Retina (tissue), 1 donor: ENCODE results near the gene FRMD6.
"Not testable (repeated sequence)": the region's sequence is repeated elsewhere in the genome, so short reads cannot be mapped to it uniquely, and the experiment has no call there.

Experiments
- DNase-seq: peaks from one replicate; pipeline ENCODE4 v3.0.0-alpha.2; 2016

FRMD6 gene

DNA sequence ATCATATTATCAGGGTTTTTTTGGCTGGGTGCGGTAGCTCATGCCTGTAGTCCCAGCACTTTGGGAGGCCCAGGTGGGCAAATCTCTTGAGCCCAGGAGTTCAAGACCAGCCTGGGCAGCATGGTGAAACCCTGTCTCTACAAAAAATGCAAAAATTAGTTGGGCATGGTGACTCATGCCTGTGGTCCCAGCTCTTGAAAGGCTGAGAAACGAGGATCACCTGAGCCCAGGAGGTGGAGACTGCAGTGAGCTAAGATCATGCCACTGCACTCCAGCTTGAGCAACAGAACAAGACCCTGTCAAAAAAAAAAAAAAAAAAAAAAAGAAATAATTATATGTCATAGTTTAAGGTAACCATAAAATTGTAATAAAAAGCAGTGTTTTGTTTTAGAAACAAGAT lies 18.4 kb upstream of the FRMD6 start:
- not testable (repeated sequence) for DNase-seq

DNA sequence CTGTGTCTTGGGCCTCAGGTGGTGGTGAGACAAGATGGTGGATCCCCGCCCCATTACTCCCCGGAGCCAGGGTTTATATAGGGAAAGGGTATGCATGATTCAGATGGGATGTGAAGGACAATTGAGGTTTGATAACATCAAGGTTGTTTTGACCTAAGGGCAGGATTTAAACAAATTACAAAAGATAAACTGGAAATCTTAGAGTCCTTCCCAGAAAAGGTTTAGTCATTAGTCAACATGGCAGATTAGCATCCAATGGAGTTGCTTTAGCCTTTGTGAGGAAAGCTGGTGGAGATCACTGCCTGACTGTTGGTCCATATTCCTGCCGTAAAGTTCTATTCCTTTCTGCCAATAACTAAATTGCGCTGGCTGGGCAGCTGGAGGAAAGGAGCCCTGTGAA lies 15.6 kb upstream of the FRMD6 start:
- DNase-seq, result no peak

- no peak for DNase-seq
Measured at GRCh38 chr14:51638071-51638944, 13.4 kb upstream of the FRMD6 start.

DNA sequence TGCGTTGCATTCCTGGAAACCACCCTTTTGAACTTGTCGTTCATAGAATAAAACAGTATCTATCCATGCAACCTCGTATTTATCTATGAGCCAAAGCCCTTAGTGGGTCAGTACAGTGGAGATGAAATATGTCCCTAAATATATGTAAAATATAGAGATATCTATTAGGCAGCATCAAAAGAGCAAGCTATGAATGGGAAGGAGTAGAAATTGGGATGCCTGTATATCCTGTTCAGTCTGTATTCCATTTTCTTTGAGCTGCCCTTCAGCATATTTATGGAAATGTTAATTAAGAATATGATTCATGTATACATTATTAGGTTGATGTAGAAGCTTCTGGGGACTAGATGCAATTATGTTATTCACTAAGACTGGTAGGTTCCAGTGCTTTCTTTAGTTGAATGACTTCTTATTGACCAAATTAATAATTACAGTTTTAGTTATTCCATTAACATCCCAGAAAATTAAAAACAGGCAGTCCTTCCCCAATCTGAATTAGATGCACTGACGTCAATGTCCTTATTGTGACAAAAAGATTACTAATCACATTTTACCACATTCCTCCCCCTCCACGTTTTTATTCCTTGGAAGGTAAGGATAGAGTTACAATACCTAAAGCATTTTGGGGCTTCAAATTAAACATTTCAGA lies 11.9 kb upstream of the FRMD6 start:
- DNase-seq, result no peak

- DNase-seq, result no peak
Measured at GRCh38 chr14:51643140-51643539, 8.6 kb upstream of the FRMD6 start.

DNA sequence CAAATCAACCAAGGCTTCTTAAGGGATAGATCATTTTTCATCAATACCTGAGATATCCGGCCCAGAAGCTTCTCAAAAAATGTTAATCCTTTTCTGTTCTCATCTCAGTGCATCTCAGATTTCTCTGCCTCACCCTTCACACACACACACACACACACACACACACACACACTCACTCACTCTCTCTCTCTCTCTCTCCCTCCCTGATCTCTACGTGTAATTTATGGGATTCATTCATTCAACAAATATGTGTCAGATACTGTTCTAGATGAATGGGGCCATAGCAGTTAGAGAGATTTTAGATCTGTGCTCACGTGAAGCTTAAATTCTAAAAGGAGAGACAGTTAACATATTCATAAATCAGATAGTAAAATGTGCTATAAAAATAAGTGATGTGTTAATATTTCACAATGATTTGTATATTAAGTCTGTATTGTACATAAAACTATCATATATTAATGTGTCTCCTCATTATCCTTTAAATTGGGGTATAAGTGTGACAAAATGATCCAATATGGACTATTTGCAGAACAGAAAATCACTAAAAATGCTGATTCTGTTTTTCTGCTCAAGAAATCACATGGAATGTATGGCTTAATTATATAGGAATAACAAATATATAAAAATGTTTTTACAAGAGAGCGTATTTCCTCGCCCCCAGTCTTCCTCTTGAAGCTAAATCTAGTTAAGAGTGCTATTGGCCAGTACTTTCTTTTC lies 7.3 kb upstream of the FRMD6 start:
- DNase-seq, result no peak

- no peak for DNase-seq
Measured at GRCh38 chr14:51648296-51648695, 3.4 kb upstream of the FRMD6 start.

DNA sequence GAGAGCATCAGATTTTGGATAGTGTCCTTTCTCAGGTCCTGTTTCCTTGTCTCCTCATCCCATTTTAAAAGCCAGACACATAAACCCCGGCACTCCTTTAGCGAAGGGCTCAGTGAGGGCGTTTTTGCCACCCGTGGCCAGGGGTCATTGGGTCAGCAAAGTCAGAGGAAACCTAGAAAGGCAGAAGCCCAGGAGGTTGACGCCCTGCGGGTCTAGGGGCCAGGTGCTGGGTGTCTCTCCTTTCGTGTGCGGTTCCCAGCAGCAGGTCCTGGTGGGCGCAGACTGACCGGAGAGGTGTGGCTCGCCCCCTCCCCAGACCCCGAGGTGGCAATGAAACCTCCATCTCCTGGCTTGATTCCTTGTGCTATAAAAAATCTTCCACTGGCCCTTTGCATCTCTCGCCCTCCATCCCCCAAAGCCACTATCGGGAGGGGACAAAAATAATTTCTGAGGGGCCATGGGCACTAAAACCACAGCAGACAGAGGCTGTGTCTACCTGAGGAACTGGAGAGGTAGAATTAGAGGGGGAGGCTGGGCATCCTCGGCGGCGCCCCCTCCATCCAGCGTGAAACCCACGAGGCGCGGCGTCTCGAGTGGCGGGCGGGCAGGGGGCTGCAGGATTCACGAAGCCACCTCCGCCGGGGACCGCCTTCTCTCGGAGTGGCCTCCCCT lies 858 bp upstream of the FRMD6 start:
- DNase-seq, result no peak

GRCh38 chr14:51652168-51653078 lies 713 bp downstream of the FRMD6 start:
- DNase-seq, result peak; percentile 40

GRCh38 chr14:51653079-51653774 lies 1.5 kb downstream of the FRMD6 start:
- no peak for DNase-seq

GRCh38 chr14:51653775-51654532 lies 2.2 kb downstream of the FRMD6 start:
- DNase-seq, result no peak

- no peak for DNase-seq
Measured at GRCh38 chr14:51654533-51654845, 2.8 kb downstream of the FRMD6 start.

DNA sequence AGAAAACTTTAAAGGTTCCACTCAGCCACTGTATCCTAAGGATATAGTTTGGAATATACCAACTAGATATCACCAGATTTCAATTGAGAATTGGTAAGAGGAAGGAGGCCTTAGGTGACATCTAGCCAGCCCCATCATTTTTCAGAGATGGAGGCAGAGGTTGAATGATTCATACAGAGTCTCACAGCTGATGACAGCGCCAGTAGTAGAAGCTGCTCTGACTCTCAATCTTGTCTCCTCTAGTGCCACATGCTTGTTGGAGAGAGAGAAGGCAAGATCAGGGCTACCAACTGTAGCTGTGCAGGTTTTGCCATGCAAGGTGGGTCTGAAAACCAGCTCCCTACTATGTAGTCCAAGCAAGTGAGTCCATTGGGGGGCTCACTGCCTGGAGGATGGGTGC lies 6.1 kb downstream of the FRMD6 start:
- DNase-seq, result no peak

DNA sequence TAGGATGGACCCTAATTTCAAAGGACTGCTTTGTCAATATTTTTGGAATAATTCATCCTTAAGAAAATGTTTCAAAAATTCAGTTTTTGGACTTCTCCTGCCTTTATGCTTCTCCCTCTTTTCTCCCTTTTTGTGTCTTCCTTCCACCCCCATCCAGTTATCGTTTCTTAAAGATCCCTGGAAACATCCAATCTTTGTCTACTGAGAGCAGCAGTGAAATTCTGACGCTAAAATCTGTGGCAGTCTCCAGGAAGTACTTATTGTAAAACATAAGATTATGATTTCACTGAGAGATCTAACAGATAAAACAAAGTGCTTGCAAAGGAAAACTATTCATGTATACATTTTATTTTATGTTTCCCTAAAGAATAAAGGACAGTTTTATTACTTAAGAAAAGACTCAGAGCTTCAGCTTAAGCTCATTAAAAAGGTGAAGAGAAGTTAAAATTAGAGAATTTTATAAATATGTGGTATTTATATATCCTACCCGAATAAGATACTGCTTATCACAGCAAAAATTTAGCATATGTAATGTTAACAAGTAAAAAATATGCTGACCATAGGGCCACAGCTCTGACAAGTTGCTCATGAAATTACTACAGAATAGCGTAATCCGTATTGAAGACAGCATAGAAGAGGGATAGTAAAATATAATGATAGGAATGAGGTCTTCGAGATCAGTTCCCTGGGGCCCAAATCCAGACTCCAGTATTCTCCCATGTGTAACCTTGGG lies 6.9 kb downstream of the FRMD6 start:
- no peak for DNase-seq

GRCh38 chr14:51660741-51661140 lies 9.0 kb downstream of the FRMD6 start:
- no peak for DNase-seq

DNA sequence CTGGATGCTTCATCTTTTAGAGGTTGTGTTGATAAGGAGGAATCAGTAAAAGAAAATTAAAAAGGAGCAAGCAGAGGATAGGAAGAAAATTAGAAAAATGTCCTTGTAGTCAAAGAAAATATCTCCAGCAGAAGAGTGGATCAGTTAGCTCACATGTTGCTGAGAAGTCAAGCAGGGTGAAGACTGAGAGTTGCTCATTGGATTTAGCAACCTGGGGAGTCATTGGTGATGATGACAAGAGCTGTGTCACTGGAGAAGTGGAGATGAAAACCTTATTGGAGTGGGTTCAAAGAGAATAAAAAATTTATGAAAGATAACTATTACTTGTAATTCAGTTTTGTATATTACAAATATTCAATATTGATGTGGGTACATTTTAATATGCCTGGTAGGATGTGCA lies 9.8 kb downstream of the FRMD6 start:
- DNase-seq, result no peak

DNA sequence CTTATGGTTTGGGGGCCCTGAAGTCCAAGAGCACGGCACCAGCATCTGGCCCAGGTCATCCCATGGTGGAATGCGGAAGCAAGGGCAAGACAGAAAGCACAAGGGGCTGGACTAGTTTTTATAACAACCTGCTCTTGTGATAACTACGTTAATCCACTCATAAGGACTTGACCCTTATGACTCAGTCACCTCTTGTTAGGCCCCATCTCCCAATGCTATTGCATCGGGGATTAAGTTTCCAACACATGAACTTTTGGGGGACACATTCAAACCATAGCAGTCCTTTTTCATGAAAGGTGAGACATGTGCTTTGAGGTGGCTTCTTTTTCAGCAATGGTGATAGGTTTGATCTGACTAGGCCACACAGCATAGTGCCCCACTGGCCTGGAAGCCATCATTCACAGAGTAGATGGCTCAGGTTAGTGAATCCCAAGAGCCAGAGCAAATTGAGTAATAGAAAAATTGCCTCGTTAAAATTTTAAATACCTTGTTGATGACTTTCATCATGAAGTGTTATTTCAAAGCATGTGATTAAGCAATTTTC lies 12.1 kb downstream of the FRMD6 start:
- DNase-seq, result no peak

DNA sequence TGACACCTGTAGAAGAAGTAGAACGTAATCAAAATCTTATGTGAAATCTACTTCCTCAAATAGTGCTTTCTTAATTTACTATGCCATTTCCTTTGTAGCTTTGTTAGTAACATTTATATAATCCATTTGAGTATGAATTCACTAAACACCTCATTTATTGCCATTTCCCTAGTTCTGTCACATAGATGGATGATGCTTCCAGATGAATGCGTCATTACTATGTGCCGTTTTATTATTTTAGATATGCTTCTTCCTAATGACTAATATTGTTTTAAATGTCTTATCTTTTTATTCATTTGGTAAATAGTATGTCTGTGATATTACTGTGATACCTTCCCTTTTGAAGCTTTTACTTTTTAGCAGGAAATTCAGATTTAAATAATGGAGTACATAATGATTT lies 14.4 kb downstream of the FRMD6 start:
- no peak for DNase-seq

GRCh38 chr14:51666826-51667225 lies 15.1 kb downstream of the FRMD6 start:
- DNase-seq, result no peak

DNA sequence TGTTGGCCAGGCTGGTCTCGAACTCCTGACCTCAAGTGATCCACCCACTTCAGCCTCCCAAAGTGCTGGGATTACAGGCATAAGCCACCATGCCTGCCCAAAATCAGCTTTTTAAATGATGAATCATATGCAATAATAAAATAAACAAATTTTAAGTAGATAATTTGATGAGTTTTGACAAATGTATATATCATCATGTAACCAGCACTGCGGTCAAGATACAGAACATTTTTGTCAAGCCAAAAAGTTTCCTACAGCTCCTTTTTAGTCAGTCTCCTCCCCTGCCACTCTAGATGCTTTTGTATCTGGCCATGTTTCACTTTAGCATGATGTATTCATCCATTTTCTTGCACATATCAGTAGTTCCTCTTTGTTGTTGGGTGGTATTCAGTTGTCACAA lies 17.2 kb downstream of the FRMD6 start:
- DNase-seq, result no peak
